ENCODE measurements around the gene IL20RB. TPM values are rescaled to one million over a fixed set of nuclear protein-coding genes. Genes with fewer than 3 reads are reported as not detected.

Gene IL20RB
- total and polyA plus RNA-seq, 4 donors = 0.60 to 1.2 (median 0.75) TPM

- peaks cover 6% of the 10 kb centered on the region for H3K4me1 ChIP-seq (ENCODE audit: control insufficient read depth, insufficient read depth, low read length)
Observed at GRCh38 chr3:136939489-136939888, 18.3 kb upstream of the IL20RB start.

GRCh38 chr3:136942803-136943202, 15.0 kb upstream of the IL20RB start:
- peaks cover 4% of the 10 kb centered on the region for H3K9me3 ChIP-seq (ENCODE audit: control insufficient read depth, insufficient read depth, low read length)
- no peak for DNase-seq (ENCODE audit: low read depth in 4 of 6, low spot score in 6 of 6)
- no CpG with 5 or more reads among the region's 1 CpG for WGBS (ENCODE audit: insufficient coverage)
- H3K27ac ChIP-seq (ENCODE audit: low read depth, low read length) = no peak overlapping the region
- H3K27me3 ChIP-seq (ENCODE audit: control insufficient read depth, insufficient read depth, low read length) = no peaks in the 10 kb centered on the region
- no peaks in the 10 kb centered on the region for H3K36me3 ChIP-seq (ENCODE audit: control insufficient read depth, insufficient read depth, low read length)
- peaks cover 6% of the 10 kb centered on the region for H3K4me1 ChIP-seq (ENCODE audit: control insufficient read depth, insufficient read depth, low read length)
- no peak overlapping the region for H3K4me3 ChIP-seq (ENCODE audit: low read depth, low read length)

More at GRCh38 chr3:136939489-136939888, 18.3 kb upstream of the IL20RB start:
- no peak for DNase-seq (ENCODE audit: low read depth in 4 of 6, low spot score in 6 of 6)
- WGBS (ENCODE audit: insufficient coverage) = no CpG with 5 or more reads among the region's 1 CpG
- Histone ChIP-seq H3K27ac (ENCODE audit: low read depth, low read length) (no peak overlapping the region), H3K27me3 (ENCODE audit: control insufficient read depth, insufficient read depth, low read length) (no peaks in the 10 kb centered on the region), H3K4me3 (ENCODE audit: low read depth, low read length) (no peak overlapping the region), H3K36me3 (ENCODE audit: control insufficient read depth, insufficient read depth, low read length) (no peaks in the 10 kb centered on the region), H3K9me3 (ENCODE audit: control insufficient read depth, insufficient read depth, low read length) (peaks cover 6% of the 10 kb centered on the region)

DNA sequence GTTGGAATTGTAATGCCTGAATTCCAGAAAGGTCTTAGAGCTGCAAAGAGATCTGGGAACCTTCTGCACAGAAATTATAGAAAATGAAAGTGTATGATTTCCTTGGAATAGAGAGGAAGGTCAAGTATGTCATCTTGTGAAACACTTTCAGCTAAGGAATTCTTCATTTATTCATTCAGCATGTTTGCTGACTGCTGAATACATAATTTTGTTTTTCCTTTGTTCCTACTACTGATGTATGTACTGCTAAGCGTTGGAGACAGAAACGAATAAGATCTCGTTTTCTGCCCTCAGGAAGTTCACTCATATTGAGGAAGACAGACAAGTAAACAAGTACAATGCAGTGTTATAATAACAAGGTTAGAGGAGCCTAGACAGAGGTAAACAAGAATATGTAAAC, 14.3 kb upstream of the IL20RB start:
- no CpG with 5 or more reads among the region's 3 CpGs for WGBS (ENCODE audit: insufficient coverage)
- no peak overlapping the region for H3K27ac ChIP-seq (ENCODE audit: low read depth, low read length)
- H3K36me3 ChIP-seq (ENCODE audit: control insufficient read depth, insufficient read depth, low read length) = no peaks in the 10 kb centered on the region
- peaks cover 6% of the 10 kb centered on the region for H3K4me1 ChIP-seq (ENCODE audit: control insufficient read depth, insufficient read depth, low read length)
- H3K27me3 ChIP-seq (ENCODE audit: control insufficient read depth, insufficient read depth, low read length) = no peaks in the 10 kb centered on the region
- peaks cover 4% of the 10 kb centered on the region for H3K9me3 ChIP-seq (ENCODE audit: control insufficient read depth, insufficient read depth, low read length)
- DNase-seq (ENCODE audit: low read depth in 4 of 6, low spot score in 6 of 6) = no peak
- no peak overlapping the region for H3K4me3 ChIP-seq (ENCODE audit: low read depth, low read length)

DNA sequence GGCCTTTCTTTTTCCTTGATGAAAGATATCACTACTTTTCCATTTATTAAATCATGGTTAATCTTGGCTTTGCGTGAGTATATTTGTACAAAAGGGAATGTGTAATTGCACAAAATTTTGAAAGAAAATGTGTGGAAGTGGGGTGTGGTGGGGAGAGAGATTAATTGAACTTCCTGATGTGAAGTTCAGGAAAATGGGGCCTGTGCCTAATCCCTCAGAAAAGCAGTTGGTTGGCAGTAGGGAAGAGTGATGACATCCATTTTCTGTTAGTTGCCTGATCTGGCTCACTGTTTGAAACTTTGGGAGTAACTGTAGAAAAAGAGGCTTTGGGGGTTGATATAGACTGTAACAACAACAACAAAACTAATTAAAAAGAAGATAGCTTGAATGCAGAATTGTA, 10.8 kb upstream of the IL20RB start:
- Histone ChIP-seq H3K36me3 (ENCODE audit: control insufficient read depth, insufficient read depth, low read length) (no peaks in the 10 kb centered on the region), H3K9me3 (ENCODE audit: control insufficient read depth, insufficient read depth, low read length) (no peaks in the 10 kb centered on the region), H3K27me3 (ENCODE audit: control insufficient read depth, insufficient read depth, low read length) (no peaks in the 10 kb centered on the region), H3K4me1 (ENCODE audit: control insufficient read depth, insufficient read depth, low read length) (peaks cover 6% of the 10 kb centered on the region), H3K27ac (ENCODE audit: low read depth, low read length) (no peak overlapping the region), H3K4me3 (ENCODE audit: low read depth, low read length) (no peak overlapping the region)
- whole genome bisulfite sequencing (ENCODE audit: insufficient coverage) = 83% methylated on average over 1 of the region's 1 CpG
- DNase-seq (ENCODE audit: low read depth in 4 of 6, low spot score in 6 of 6) = no peak

DNA sequence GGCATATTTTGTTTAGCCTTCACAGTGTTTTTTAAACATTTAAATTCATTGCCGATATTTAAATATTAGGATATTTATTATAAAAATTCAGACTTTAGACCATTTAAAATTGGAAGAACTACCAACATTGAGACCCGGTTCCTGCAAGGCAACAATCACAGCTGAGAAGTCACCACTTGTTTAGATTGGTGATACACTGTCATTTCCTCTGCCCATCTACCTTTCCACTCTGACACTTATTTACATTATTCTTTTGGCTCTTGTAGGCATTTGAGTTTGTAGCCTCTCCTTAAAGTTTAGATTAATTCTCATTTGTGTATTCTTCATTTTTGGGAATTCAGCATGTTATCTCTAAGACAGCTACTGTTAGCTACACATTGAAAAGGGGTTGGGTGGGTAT, 10.3 kb upstream of the IL20RB start:
- Histone ChIP-seq H3K27ac (ENCODE audit: low read depth, low read length) (no peak overlapping the region), H3K36me3 (ENCODE audit: control insufficient read depth, insufficient read depth, low read length) (no peaks in the 10 kb centered on the region), H3K27me3 (ENCODE audit: control insufficient read depth, insufficient read depth, low read length) (no peaks in the 10 kb centered on the region), H3K9me3 (ENCODE audit: control insufficient read depth, insufficient read depth, low read length) (no peaks in the 10 kb centered on the region), H3K4me1 (ENCODE audit: control insufficient read depth, insufficient read depth, low read length) (peaks cover 5% of the 10 kb centered on the region), H3K4me3 (ENCODE audit: low read depth, low read length) (no peak overlapping the region)
- no CpG with 5 or more reads among the region's 2 CpGs for WGBS (ENCODE audit: insufficient coverage)
- DNase-seq (ENCODE audit: low read depth in 4 of 6, low spot score in 6 of 6) = no peak

DNA sequence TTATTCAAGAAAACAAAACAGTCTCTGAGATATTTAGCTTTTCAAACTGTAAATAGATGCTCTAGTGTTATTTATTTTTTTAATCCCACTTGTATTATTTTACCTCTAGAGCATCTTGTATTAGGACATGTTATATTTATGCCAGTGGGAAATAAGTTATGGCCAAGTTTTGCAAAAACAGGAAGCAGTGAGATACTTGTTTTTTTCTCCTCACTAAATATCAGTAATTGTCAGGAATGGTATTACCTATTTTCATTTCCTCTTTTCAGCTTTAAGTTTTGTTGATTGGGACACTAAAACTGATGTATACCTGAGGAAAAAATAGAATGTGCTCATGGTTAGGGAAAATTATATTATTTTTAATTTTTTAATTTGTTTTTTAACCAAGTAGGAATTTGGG, 8.6 kb upstream of the IL20RB start:
- Histone ChIP-seq H3K27me3 (ENCODE audit: control insufficient read depth, insufficient read depth, low read length) (no peaks in the 10 kb centered on the region), H3K4me1 (ENCODE audit: control insufficient read depth, insufficient read depth, low read length) (no peaks in the 10 kb centered on the region)

DNA sequence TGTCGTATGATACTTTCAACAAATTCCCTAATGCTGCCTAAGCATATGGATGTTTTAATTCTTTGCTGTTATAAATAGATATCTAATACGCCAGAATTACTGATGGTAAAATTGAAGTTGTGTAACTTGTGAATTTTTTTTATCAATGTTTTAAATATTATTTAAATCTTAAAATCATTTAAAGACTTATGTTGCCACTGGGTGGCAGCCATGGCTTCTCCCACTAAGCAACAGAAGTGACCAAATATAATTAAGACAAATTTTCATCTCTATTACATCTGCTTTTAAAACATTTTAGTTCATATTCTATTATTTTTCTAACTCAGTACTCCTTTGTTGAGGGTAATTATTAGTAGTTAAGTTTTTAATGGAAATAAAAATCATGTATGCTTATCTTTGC, 8.1 kb upstream of the IL20RB start:
- no peak overlapping the region for H3K27ac ChIP-seq (ENCODE audit: low read depth, low read length)
- H3K36me3 ChIP-seq (ENCODE audit: control insufficient read depth, insufficient read depth, low read length) = no peaks in the 10 kb centered on the region
- WGBS (ENCODE audit: insufficient coverage) = no CpG with 5 or more reads among the region's 2 CpGs
- no peaks in the 10 kb centered on the region for H3K4me1 ChIP-seq (ENCODE audit: control insufficient read depth, insufficient read depth, low read length)
- H3K9me3 ChIP-seq (ENCODE audit: control insufficient read depth, insufficient read depth, low read length) = no peaks in the 10 kb centered on the region
- no peak overlapping the region for H3K4me3 ChIP-seq (ENCODE audit: low read depth, low read length)
- DNase-seq (ENCODE audit: low read depth in 4 of 6, low spot score in 6 of 6) = no peak
- H3K27me3 ChIP-seq (ENCODE audit: control insufficient read depth, insufficient read depth, low read length) = no peaks in the 10 kb centered on the region

More for the DNA sequence above, 8.6 kb upstream of the IL20RB start:
- H3K4me3 ChIP-seq (ENCODE audit: low read depth, low read length) = no peak overlapping the region
- no peak for DNase-seq (ENCODE audit: low read depth in 4 of 6, low spot score in 6 of 6)
- H3K36me3 ChIP-seq (ENCODE audit: control insufficient read depth, insufficient read depth, low read length) = no peaks in the 10 kb centered on the region
- H3K27ac ChIP-seq (ENCODE audit: low read depth, low read length) = no peak overlapping the region
- H3K9me3 ChIP-seq (ENCODE audit: control insufficient read depth, insufficient read depth, low read length) = no peaks in the 10 kb centered on the region

- Histone ChIP-seq H3K4me1 (ENCODE audit: control insufficient read depth, insufficient read depth, low read length) (no peaks in the 10 kb centered on the region), H3K27ac (ENCODE audit: low read depth, low read length) (no peak overlapping the region), H3K36me3 (ENCODE audit: control insufficient read depth, insufficient read depth, low read length) (no peaks in the 10 kb centered on the region), H3K4me3 (ENCODE audit: low read depth, low read length) (no peak overlapping the region), H3K27me3 (ENCODE audit: control insufficient read depth, insufficient read depth, low read length) (no peaks in the 10 kb centered on the region), H3K9me3 (ENCODE audit: control insufficient read depth, insufficient read depth, low read length) (no peaks in the 10 kb centered on the region)
- DNase-seq (ENCODE audit: low read depth in 4 of 6, low spot score in 6 of 6) = no peak
- WGBS (ENCODE audit: insufficient coverage) = no CpG with 5 or more reads among the region's 1 CpG
Observed at GRCh38 chr3:136950623-136951022, 7.2 kb upstream of the IL20RB start.

- Histone ChIP-seq H3K4me1 (ENCODE audit: control insufficient read depth, insufficient read depth, low read length) (no peaks in the 10 kb centered on the region), H3K9me3 (ENCODE audit: control insufficient read depth, insufficient read depth, low read length) (no peaks in the 10 kb centered on the region), H3K36me3 (ENCODE audit: control insufficient read depth, insufficient read depth, low read length) (no peaks in the 10 kb centered on the region), H3K4me3 (ENCODE audit: low read depth, low read length) (no peak overlapping the region), H3K27ac (ENCODE audit: low read depth, low read length) (no peak overlapping the region), H3K27me3 (ENCODE audit: control insufficient read depth, insufficient read depth, low read length) (no peaks in the 10 kb centered on the region)
- DNase-seq (ENCODE audit: low read depth in 4 of 6, low spot score in 6 of 6) = no peak
- WGBS (ENCODE audit: insufficient coverage) = no CpG with 5 or more reads among the region's 1 CpG
Observed at GRCh38 chr3:136952292-136952691, 5.5 kb upstream of the IL20RB start.

DNA sequence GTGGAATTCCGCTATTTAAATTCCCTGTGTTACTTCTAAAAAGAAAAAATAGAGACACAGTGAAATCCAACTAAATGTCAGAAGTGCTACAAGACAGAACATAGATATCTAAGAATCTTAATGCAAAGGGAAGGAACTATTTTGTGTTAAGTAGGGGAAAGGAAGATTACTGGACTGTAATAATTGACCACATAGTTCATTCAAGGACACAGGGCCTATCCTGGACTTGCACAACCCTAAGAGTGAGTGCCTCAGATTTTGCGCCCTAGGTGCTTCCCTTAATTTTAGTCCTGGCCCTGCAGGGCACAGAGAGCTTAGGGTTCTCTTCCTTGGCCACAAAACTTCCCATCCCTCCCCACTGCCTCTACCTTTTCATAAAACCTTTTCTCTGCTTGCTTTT, 3.5 kb upstream of the IL20RB start:
- Histone ChIP-seq H3K4me1 (ENCODE audit: control insufficient read depth, insufficient read depth, low read length) (no peaks in the 10 kb centered on the region), H3K27me3 (ENCODE audit: control insufficient read depth, insufficient read depth, low read length) (no peaks in the 10 kb centered on the region), H3K9me3 (ENCODE audit: control insufficient read depth, insufficient read depth, low read length) (no peaks in the 10 kb centered on the region), H3K4me3 (ENCODE audit: low read depth, low read length) (no peak overlapping the region), H3K36me3 (ENCODE audit: control insufficient read depth, insufficient read depth, low read length) (no peaks in the 10 kb centered on the region), H3K27ac (ENCODE audit: low read depth, low read length) (no peak overlapping the region)
- 100% methylated on average over 1 of the region's 2 CpGs for WGBS (ENCODE audit: insufficient coverage)
- no peak for DNase-seq (ENCODE audit: low read depth in 4 of 6, low spot score in 6 of 6)
